Measurements from ENCODE around the gene THSD4. TPM values are rescaled to one million over a fixed set of nuclear protein-coding genes. Genes with fewer than 3 reads are reported as not detected.

The THSD4 gene
- total RNA-seq, 2 donors from 2014 or later: 71.2 to 150 TPM

GRCh38 chr15:71431343-71432336, 316.4 kb downstream of the THSD4 start:
- H3K27me3 ChIP-seq (replicated peaks; ENCODE audit: insufficient read depth): no peaks in the 10 kb centered on the region
- no peak overlapping the region for H3K4me3 ChIP-seq
- peak overlapping the region in 1 of 2 donors; percentile 1 for H3K27ac ChIP-seq
- no peaks in the 10 kb centered on the region for H3K9me3 ChIP-seq
- ATAC-seq (ENCODE audit: insufficient number of reproducible peaks, low FRiP score, low read depth): no peak
- no peak for DNase-seq (ENCODE audit: low spot score)
- peaks cover 18 to 32% of the 10 kb centered on the region in 2 donors for H3K4me1 ChIP-seq (ENCODE audit: control insufficient read depth in 1 of 2, low read depth in 2 of 2)
- TF ChIP-seq CTCF (IDR thresholded peaks at IDR 0.05): no peak
- H3K36me3 ChIP-seq: no peaks in the 10 kb centered on the region

- ATAC-seq (ENCODE audit: insufficient number of reproducible peaks, low FRiP score, low read depth): no peak
- H3K27ac ChIP-seq: no peak overlapping the region
Observed at GRCh38 chr15:71433402-71433801, 318.1 kb downstream of the THSD4 start.

GRCh38 chr15:71434774-71435173, 319.5 kb downstream of the THSD4 start:
- DNase-seq (ENCODE audit: low spot score) (no peak), ATAC-seq (ENCODE audit: insufficient number of reproducible peaks, low FRiP score, low read depth) (no peak)
- Histone ChIP-seq H3K27ac (peak overlapping the region; percentile 68 to 72), H3K4me3 (no peak overlapping the region), H3K27me3 (replicated peaks; ENCODE audit: insufficient read depth) (no peaks in the 10 kb centered on the region), H3K9me3 (no peaks in the 10 kb centered on the region), H3K36me3 (no peaks in the 10 kb centered on the region), H3K4me1 (ENCODE audit: control insufficient read depth in 1 of 2, low read depth in 2 of 2) (peaks cover 18 to 47% of the 10 kb centered on the region in 2 donors)
- TF ChIP-seq CTCF (IDR thresholded peaks at IDR 0.05): no peak

More at GRCh38 chr15:71433402-71433801, 318.1 kb downstream of the THSD4 start:
- H3K9me3 ChIP-seq: no peaks in the 10 kb centered on the region
- no peaks in the 10 kb centered on the region for H3K36me3 ChIP-seq
- peaks cover 18 to 43% of the 10 kb centered on the region in 2 donors for H3K4me1 ChIP-seq (ENCODE audit: control insufficient read depth in 1 of 2, low read depth in 2 of 2)
- H3K27me3 ChIP-seq (replicated peaks; ENCODE audit: insufficient read depth): no peaks in the 10 kb centered on the region
- DNase-seq (ENCODE audit: low spot score): no peak
- no peak overlapping the region for H3K4me3 ChIP-seq
- no peak for TF ChIP-seq CTCF (IDR thresholded peaks at IDR 0.05)

GRCh38 chr15:71435552-71435951, 320.3 kb downstream of the THSD4 start:
- Histone ChIP-seq H3K36me3 (no peaks in the 10 kb centered on the region), H3K27ac (peak overlapping the region; percentile 68 to 72)
- no peak for ATAC-seq (ENCODE audit: insufficient number of reproducible peaks, low FRiP score, low read depth)

More at GRCh38 chr15:71435552-71435951, 320.3 kb downstream of the THSD4 start:
- DNase-seq (ENCODE audit: low spot score): no peak
- Histone ChIP-seq H3K27me3 (replicated peaks; ENCODE audit: insufficient read depth) (no peaks in the 10 kb centered on the region), H3K9me3 (no peaks in the 10 kb centered on the region), H3K4me3 (no peak overlapping the region), H3K4me1 (ENCODE audit: control insufficient read depth in 1 of 2, low read depth in 2 of 2) (peaks cover 18 to 47% of the 10 kb centered on the region in 2 donors)
- no peak for TF ChIP-seq CTCF (IDR thresholded peaks at IDR 0.05)

Measured in thoracic aorta (tissue), 2 donors.